NT2/D1 (cell line): ENCODE data around the gene ARF1.

ENCODE experiments used
- YY1 ChIP-seq: IDR thresholded peaks from 2 replicates; pipeline ENCODE4 v1.6.1; 2011; ENCODE audit not compliant: insufficient read length, insufficient read depth
- ZNF274 ChIP-seq: IDR thresholded peaks from 2 replicates; pipeline ENCODE4 v1.6.1; 2011; ENCODE audit warnings: mild to moderate bottlenecking, low read depth, low read length

GRCh38 chr1:228120351-228120750 lies 37.8 kb downstream of the ARF1 start:
- TF ChIP-seq ZNF274, result no peak
- no peak for TF ChIP-seq YY1
